Small intestine (tissue), 7 donors: ENCODE data around the gene TXNRD2. TPM values are rescaled to one million over a fixed set of nuclear protein-coding genes. Genes with fewer than 3 reads are reported as not detected.
A peak's percentile ranks its signal among the peaks of the same experiment; 100 is the strongest.
"Not testable (repeated sequence)": the region's sequence is repeated elsewhere in the genome, so short reads cannot be mapped to it uniquely, and the experiment has no call there.

Source experiments
- DNase-seq, 2 donors: peaks; one replicate each; pipeline versions ENCODE4 v3.0.0 to v3.0.0-alpha.2; 2013
- FAIRE-seq: peaks from 2 replicates; lab custom pipeline; 2012; peaks lifted over from hg19 to GRCh38; lab: Jason Lieb, UNC
- H3K27ac ChIP-seq, 3 donors: one replicate each; pipeline ENCODE4 v1.5.1; 2013; ENCODE audit warnings: low read length in 2 of 3, mild to moderate bottlenecking in 2 of 3, control low read depth in 1 of 3, inconsistent platforms in 1 of 3, low read depth in 1 of 3, moderate library complexity in 1 of 3
- H3K27me3 ChIP-seq, 3 donors: one replicate each; pipeline ENCODE4 v1.6.1; 2013; ENCODE audit warnings: low read length in 3 of 3, inconsistent platforms in 1 of 3; ENCODE audit not compliant: control insufficient read depth in 3 of 3, insufficient read depth in 3 of 3
- H3K36me3 ChIP-seq, 3 donors: one replicate each; pipeline ENCODE4 v1.6.1; 2013; ENCODE audit warnings: low read length in 3 of 3, inconsistent platforms in 1 of 3, low read depth in 1 of 3, mild to moderate bottlenecking in 1 of 3, moderate library complexity in 1 of 3; ENCODE audit not compliant: control insufficient read depth in 3 of 3, insufficient read depth in 2 of 3
- H3K4me1 ChIP-seq, 3 donors: one replicate each; pipeline ENCODE4 v1.6.1; 2013; ENCODE audit warnings: low read length in 2 of 3, inconsistent platforms in 1 of 3, low read depth in 1 of 3, mild to moderate bottlenecking in 1 of 3, moderate library complexity in 1 of 3; ENCODE audit not compliant: control insufficient read depth in 3 of 3, insufficient read depth in 2 of 3
- H3K4me3 ChIP-seq, 3 donors: one replicate each; pipeline ENCODE4 v1.5.1; 2013; ENCODE audit warnings: low read length in 3 of 3, control low read depth in 1 of 3, inconsistent platforms in 1 of 3, low read depth in 1 of 3, mild to moderate bottlenecking in 1 of 3, moderate library complexity in 1 of 3
- H3K9me3 ChIP-seq, 2 donors: one replicate each; pipeline ENCODE4 v1.6.1; 2013; ENCODE audit warnings: low read depth in 1 of 2, low read length in 1 of 2; ENCODE audit not compliant: control insufficient read depth in 2 of 2, insufficient read depth in 1 of 2
- WGBS, 3 donors: extraction: QIAGEN DNeasy Blood & Tissue Kit; methylation state at CpG; one replicate each; pipeline ENCODE4 v1.1.7; 2013; 5-methylcytosine and 5-hydroxymethylcytosine counted together
- polyA plus RNA-seq, 4 donors: library from polyadenylated mRNA; stranded (reverse) in 3 of 4; unstranded in 1 of 4; fragments of 200-250 nt in 3 of 4; fragments of 120-200 nt in 1 of 4; gene quantifications; one replicate each; pipeline versions ENCODE4 v1.2.1 to v1.2.3, GENCODE V29; 2013
- donor health status: healthy with polysubstance abuse.
- donor health status: control.
- donor health status: control.
- donor health status: Bipolar disorder and iron deficiency.
- donor health status: healthy.

The TXNRD2 gene
- polyA plus RNA-seq, 4 donors: 16.8 to 43.8 (median 29.5) TPM

DNA sequence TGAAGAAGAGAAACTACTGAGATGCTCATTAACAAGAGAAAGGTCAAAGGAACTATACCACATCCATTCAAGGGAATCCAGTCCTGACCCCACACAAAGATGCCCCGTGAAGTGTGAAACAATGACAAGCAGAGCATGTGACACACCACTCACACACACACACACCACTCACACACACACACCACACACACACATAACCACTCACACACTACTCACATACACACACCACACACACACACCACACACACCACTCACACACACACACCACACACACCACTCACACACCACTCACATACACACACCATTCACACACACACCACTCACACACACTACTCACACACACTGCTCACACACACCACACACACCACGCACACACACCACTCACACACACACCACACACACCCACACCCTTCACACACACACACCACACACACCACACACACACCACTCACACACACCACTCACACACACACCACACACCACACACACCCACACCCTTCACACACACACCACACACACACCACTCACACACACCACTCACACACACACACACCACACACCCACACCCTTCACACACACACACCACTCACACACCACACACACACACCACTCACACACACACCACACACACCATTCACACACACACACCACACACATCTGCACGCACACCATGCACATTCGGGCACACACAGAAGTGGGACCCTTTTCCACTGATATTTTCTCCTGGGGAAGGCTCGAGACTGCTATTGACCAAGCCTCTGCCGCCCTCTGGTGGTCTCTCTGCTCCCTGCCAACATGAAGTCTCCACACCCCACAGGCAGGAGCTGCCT is 32.1 kb downstream of the TXNRD2 start:
- no peaks in the 10 kb centered on the region for H3K27me3 ChIP-seq
- H3K9me3 ChIP-seq: peaks cover 0 to 6% of the 10 kb centered on the region in 2 donors
- peaks cover 4 to 55% (median 12%) of the 10 kb centered on the region in 3 donors for H3K36me3 ChIP-seq
- FAIRE-seq (no peak), DNase-seq (peak; percentile 71 to 81)
- no peak overlapping the region for H3K4me3 ChIP-seq
- H3K4me1 ChIP-seq: no peaks in the 10 kb centered on the region
- no peak overlapping the region for H3K27ac ChIP-seq
- 33 to 36% (median 36%) methylated on average over 6 of the region's 6 CpGs for WGBS, 3 donors

DNA sequence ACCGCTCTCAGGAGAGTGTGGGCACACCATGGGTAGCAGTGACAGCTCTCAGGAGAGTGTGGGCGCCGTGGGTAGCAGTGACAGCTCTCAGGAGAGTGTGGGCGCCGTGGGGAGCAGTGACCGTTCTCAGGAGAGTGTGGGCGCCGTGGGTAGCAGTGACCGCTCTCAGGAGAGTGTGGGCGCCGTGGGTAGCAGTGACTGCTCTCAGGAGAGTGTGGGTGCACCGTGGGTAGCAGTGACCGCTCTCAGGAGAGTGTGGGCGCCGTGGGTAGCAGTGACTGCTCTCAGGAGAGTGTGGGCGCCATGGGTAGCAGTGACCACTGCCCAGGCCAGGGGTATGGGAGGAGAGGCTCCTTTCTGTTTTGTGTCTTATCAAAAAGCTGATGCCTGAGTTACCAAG is 33.7 kb downstream of the TXNRD2 start:
- H3K27ac ChIP-seq, H3K4me1 ChIP-seq, H3K9me3 ChIP-seq, FAIRE-seq, H3K4me3 ChIP-seq, DNase-seq, H3K27me3 ChIP-seq: not testable (repeated sequence)
- 89 to 95% (median 94%) methylated on average over 15 to 16 of the region's 16 CpGs for WGBS, 3 donors
- H3K36me3 ChIP-seq: peaks cover 0 to 60% (median 6%) of the 10 kb centered on the region in 3 donors

DNA sequence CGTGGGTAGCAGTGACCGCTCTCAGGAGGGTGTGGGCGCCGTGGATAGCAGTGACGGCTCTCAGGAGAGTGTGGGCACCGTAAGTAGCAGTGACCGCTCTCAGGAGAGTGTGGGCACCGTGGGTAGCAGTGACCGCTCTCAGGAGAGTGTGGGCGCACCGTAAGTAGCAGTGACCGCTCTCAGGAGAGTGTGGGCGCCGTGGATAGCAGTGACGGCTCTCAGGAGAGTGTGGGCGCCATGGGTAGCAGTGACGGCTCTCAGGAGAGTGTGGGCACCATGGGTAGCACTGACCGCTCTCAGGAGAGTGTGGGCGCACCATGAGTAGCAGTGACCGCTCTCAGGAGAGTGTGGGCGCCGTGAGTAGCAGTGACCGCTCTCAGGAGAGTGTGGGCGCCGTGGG is 34.8 kb downstream of the TXNRD2 start:
- 93 to 95% (median 94%) methylated on average over 24 to 25 of the region's 25 CpGs for WGBS, 3 donors
- not testable (repeated sequence) for H3K27ac ChIP-seq, H3K9me3 ChIP-seq, H3K27me3 ChIP-seq, FAIRE-seq, DNase-seq, H3K4me3 ChIP-seq, H3K4me1 ChIP-seq
- H3K36me3 ChIP-seq: peaks cover 0 to 54% (median 2%) of the 10 kb centered on the region in 3 donors

DNA sequence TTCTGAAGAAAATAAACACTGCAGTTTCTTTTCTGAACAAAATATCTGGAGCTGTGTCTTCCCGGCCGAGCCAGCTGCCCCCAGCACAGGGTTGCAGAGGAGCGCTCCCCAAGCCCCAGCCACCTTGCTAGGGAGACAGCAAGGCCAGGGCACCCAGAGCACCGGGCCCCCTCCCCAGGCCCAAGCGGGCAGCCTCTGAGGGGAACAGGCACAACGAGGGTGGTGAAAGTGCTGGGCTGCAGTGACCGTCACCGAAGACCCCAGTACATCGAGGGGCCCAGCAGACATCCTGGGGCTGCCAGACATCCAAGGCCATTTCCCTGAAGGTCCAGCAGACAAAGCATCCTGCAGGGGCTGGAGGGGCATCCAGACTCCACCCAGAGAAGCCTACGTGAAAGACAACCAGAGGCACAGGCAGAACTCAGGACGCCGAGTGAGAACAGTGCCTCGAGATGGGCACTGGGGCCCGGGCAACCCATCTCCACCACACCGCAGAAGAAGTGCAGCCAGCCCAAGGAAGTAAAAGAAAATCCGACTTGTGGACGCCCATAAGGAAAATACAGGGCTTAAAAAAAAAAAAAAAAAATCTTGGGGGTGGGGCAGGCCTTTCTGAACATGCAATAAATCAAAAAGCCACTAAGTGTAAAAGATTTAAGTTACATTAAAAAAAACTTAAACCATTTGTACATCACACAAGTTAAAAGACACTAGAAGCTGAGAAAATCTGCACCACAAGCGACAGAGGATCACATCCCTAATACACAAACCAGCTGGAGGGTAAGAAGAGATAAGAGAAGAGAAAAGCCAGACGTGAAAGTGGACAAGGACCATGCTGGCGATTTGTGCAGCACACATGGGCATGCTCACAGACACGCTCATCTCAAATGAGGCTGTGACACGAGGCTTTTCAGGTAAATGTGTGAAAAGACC is 36.0 kb downstream of the TXNRD2 start:
- H3K27me3 ChIP-seq: no peaks in the 10 kb centered on the region
- DNase-seq (no peak), FAIRE-seq (no peak)
- no peak overlapping the region for H3K27ac ChIP-seq
- H3K4me3 ChIP-seq: no peak overlapping the region
- peaks cover 0 to 54% (median 2%) of the 10 kb centered on the region in 3 donors for H3K36me3 ChIP-seq
- no peaks in the 10 kb centered on the region for H3K9me3 ChIP-seq
- 82 to 94% (median 93%) methylated on average over 22 of the region's 22 CpGs for WGBS, 3 donors
- H3K4me1 ChIP-seq: no peaks in the 10 kb centered on the region

DNA sequence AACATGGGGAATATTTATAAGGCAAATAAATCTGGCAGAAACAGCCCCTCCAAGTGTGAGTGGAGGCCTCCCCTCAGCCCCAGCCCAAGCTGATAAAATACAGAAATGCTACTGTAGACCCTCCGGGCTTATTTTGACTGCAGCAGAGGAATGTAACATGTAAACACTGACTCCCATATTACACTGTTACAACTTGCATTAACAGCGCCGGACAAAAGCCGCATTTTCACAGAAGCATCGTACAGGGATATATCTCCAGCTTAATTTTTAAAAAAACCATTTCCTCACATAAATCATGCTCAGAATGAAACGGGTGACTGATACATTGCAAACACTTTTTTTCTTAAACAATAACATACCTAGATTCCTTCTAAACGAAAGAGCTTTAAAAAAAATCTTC is 36.7 kb downstream of the TXNRD2 start:
- 78 to 94% (median 86%) methylated on average over 7 of the region's 7 CpGs for WGBS, 3 donors
- no peak overlapping the region for H3K4me3 ChIP-seq
- H3K4me1 ChIP-seq: no peaks in the 10 kb centered on the region
- no peak for DNase-seq
- H3K27me3 ChIP-seq: no peaks in the 10 kb centered on the region
- H3K27ac ChIP-seq: no peak overlapping the region
- H3K36me3 ChIP-seq: peaks cover 0 to 51% (median 0%) of the 10 kb centered on the region in 3 donors
- no peak for FAIRE-seq
- H3K9me3 ChIP-seq: no peaks in the 10 kb centered on the region

DNA sequence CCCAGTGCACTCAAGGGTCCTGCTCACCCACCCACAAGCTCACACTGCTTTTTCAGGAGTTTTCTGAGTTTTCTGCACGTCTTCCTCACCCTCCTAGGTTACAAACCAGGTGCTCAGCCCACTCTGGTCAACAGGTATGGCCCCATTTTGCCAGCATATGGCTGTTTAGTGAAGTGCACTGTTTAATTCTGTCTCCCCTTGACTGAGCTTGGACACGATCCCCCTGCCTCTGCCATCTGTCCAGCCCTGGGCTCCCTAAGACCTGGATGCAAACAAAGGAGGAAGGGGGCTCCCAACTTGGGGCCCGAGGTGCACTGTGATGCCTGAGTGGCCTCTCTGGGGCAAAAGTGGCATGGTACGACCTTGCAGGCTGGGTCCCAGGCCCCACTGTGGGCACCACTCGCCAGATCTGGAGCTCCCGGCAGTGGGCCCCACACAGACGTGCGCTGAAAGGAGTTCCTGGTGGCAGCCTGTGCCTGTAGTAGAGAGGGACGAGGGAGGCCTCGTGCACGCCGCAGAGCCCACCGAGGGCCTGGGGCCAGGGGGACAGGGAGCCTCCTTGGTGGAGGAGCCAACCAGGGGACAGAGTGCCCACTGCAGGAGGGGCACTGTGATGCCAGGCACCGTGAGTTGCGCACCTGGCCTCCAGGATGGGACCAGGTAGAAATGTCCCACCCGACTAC is 37.3 kb downstream of the TXNRD2 start:
- no peaks in the 10 kb centered on the region for H3K9me3 ChIP-seq
- WGBS, 3 donors: 84 to 91% (median 90%) methylated on average over 16 of the region's 16 CpGs
- DNase-seq (no peak), FAIRE-seq (no peak)
- peaks cover 0 to 56% (median 0%) of the 10 kb centered on the region in 3 donors for H3K36me3 ChIP-seq
- H3K27ac ChIP-seq: no peak overlapping the region
- no peak overlapping the region for H3K4me3 ChIP-seq
- H3K4me1 ChIP-seq: no peaks in the 10 kb centered on the region
- no peaks in the 10 kb centered on the region for H3K27me3 ChIP-seq

DNA sequence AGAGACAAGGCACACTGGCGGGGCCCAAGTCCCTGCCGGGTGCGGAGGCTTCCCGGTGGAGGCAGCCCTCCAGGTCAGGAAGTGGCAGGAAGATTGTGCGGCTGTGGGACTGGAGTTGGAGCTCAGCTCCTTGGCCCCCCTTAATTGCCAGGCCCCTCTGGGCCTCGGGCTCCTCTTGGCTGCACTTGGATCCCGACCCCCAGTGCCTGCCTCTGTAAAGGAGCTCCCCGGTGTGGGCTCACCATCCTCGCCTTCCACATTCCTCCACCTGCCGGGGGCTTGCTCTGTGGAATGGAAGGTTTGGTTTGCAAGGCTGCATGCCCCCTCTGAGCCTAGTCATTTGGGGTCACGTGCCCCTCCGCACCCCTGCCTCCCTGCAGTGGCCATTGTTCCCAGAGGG is 38.1 kb downstream of the TXNRD2 start:
- no peak overlapping the region for H3K27ac ChIP-seq
- DNase-seq (no peak), FAIRE-seq (no peak)
- 83 to 89% (median 88%) methylated on average over 7 to 12 of the region's 12 CpGs for WGBS, 3 donors
- no peaks in the 10 kb centered on the region for H3K4me1 ChIP-seq
- no peaks in the 10 kb centered on the region for H3K27me3 ChIP-seq
- no peaks in the 10 kb centered on the region for H3K9me3 ChIP-seq
- peaks cover 0 to 63% (median 0%) of the 10 kb centered on the region in 3 donors for H3K36me3 ChIP-seq
- H3K4me3 ChIP-seq: no peak overlapping the region

DNA sequence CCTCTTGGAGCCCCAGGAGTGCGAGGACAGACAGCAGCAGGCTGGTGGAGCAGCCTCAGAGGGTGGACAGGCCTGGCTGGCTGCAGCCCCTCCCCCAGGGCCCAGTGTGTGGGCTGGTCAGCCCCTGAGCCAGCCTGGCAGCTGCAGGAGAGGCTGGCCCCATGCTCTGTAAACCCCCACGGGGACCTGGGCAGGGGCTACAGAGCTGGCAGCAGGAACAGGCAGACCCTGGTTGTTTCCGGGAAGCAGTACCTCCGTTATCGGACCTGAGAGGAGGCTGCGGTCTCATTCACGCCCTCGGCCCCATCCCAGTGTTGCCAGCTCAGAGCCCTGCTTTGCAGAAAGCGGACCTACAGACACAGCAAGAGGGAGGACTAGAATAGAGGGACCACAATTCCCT is 38.6 kb downstream of the TXNRD2 start:
- H3K27ac ChIP-seq: no peak overlapping the region
- DNase-seq (no peak), FAIRE-seq (no peak)
- no peaks in the 10 kb centered on the region for H3K9me3 ChIP-seq
- no peaks in the 10 kb centered on the region for H3K27me3 ChIP-seq
- H3K4me1 ChIP-seq: no peaks in the 10 kb centered on the region
- 86 to 94% (median 93%) methylated on average over 9 of the region's 9 CpGs for WGBS, 3 donors
- peaks cover 0 to 61% (median 1%) of the 10 kb centered on the region in 3 donors for H3K36me3 ChIP-seq
- no peak overlapping the region for H3K4me3 ChIP-seq
